Nucleus accumbens (tissue), 56 donors: ENCODE data around the gene RAB8B.
"Not testable (repeated sequence)": the region's sequence is repeated elsewhere in the genome, so short reads cannot be mapped to it uniquely, and the experiment has no call there.

Experiments
- DNase-seq, 56 donors: peaks; one replicate each; lab custom pipeline; 2025; lab: John Stamatoyannopoulos, UW

The RAB8B gene

DNA sequence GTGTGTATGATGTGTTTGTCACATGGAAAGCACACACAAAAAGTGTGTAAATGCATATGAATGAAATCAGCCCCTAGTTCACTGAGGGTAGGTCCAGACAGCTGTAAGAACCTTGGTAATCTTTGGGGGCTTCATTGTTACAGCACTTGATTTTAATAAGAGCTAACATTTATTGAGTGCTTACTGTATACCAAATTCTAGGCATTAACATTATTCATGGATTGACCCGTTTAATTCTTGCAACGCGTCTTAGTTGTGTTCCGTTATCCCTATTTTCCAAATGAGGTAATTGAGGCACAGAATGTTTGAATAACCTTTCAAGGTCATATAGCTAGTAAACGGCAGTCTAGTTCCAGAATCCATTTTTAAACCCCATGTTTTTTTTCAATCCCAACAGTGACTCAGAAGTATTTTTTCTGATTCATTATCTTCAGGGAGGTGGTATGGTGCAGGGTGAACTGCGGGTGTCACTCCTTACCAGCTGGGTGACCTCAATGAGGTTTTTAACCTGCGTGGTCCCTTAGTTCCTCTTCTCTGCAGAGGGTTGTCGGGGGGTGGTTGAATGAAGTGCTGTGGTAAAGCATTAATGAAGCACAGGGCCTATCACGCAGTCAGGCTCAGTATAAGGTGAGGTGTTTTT, 14.2 kb downstream of the RAB8B start:
- no peak for DNase-seq

DNA sequence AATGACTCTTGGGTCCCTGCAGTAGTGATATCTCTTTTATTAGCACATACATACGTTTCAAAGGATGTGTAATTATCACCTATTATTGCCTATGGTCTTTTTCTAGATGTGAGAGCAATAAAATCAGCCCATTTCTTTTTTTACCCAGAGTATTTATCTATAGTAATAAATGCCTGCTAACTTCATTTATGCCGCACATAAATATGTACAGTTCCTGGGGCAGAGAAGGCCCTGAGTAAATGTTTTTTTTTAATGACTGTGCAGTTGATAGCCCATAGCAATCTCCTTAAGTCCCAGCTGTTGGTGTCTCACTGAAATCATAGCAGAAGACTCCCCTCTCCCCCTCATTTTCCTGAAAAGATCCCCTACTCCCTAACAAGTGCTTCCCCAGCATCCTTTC, 16.7 kb downstream of the RAB8B start:
- no peak for DNase-seq

GRCh38 chr15:63208824-63209223, 19.4 kb downstream of the RAB8B start:
- DNase-seq, result not testable (repeated sequence)

GRCh38 chr15:63210151-63211091, 21.0 kb downstream of the RAB8B start:
- DNase-seq, result peak in 23 of 56 donors; percentile 6 to 49 (median 19)

- no peak for DNase-seq
Measured at GRCh38 chr15:63211092-63211490, 21.7 kb downstream of the RAB8B start.

DNA sequence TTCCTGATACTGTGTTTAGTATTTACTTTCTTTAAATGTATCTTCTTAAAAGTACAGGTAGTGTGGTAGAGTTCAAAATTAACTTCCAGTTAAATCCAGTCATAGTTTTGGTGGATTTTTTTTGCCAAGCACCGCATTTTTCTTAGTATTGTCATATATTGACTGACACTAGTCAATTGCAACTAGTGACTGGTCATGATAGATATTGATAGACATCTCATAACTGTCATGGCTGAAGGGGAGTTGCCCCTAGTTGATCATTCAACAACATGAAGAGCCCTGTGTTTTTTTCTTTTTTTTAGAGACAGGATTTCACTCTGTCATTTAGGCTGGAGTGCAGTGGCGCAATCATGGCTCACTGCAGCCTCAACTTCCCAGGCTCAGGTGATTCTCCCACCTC, 22.1 kb downstream of the RAB8B start:
- no peak for DNase-seq

- DNase-seq, result no peak
Measured at GRCh38 chr15:63212050-63213004, 22.9 kb downstream of the RAB8B start.

- DNase-seq, result no peak
Measured at GRCh38 chr15:63218100-63218808, 28.8 kb downstream of the RAB8B start.

DNA sequence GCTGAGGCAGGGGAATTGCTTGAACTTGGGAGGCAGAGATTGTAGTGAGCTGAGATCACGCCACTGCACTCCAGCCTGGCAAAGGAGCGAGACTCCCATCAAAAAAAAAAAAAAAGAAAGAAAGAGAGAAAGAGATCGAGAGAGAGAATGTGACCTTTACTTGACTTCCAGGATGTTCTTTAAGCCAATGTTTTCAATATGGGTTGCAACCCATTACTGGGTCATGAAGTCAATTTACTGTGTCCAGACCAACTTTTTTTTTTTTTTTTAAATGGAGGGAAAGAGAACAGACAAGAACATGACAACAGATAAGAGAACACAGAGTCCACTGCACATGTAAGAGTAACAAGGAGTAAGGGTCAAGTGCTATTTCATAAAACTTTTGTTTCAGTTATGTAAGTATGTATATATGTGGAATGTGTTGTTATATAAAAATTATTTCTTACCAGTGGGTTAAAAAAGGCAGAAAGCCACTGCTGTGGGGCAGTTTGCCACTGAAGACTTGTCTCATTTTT, 29.8 kb downstream of the RAB8B start:
- DNase-seq, result no peak

DNA sequence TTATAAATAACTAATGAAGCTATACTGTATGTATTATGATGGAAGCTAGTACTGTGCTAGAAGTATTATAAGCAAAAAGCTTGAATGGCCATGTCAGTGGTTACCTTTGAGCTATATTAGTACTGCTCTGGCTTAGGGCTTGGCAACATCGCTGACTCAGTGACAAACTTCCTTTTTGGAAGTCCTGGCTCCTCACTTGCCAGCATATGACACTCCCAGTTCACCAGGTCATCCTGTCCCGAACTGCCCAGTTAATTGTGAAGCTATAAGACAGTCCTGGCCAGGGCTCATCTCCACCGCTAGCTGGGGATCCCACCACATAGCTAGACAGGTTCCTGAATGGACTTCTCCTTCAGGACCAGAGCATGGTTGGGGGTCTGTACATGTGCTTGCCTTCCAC, 31.9 kb downstream of the RAB8B start:
- no peak for DNase-seq

DNA sequence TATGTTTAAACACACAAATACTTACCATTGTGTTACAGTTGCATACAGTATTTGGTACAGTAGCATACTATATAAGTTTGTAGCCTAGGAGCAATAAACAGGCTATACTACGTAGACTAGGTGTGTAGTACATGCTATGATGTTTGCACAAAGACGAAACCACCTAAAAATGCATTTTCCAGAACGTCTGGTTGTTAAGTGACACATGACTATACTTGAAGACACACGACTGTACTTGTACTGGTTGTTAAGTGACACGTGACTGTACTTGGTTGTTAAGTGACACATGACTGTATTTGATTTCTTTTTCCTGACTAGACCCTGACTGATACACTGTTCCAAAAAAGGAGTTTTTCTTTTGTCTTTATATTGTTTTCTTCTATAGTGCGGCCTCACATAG, 34.1 kb downstream of the RAB8B start:
- no peak for DNase-seq

GRCh38 chr15:63225381-63225780, 36.0 kb downstream of the RAB8B start:
- no peak for DNase-seq

GRCh38 chr15:63226155-63226883, 36.9 kb downstream of the RAB8B start:
- no peak for DNase-seq

DNA sequence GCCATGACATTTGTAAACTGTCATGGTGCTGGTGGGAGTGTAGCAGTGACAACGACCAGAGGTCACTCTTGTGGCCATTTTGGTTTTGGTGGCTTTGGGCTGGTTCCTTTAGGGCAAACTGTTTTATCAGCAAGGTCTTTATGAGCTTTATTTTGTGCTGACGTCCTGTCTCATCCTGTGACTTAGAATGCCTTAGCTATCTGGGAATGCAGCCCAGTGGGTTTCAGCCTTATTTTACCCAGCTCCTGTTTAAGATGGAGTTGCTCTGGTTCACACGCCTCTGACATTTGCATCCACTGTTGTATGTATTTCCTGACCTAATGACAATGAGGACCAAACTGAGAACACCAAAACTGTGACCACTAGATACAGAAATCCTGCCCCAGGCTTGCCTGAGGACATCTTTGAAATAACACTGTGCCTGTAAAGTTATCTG, 37.6 kb downstream of the RAB8B start:
- no peak for DNase-seq

DNA sequence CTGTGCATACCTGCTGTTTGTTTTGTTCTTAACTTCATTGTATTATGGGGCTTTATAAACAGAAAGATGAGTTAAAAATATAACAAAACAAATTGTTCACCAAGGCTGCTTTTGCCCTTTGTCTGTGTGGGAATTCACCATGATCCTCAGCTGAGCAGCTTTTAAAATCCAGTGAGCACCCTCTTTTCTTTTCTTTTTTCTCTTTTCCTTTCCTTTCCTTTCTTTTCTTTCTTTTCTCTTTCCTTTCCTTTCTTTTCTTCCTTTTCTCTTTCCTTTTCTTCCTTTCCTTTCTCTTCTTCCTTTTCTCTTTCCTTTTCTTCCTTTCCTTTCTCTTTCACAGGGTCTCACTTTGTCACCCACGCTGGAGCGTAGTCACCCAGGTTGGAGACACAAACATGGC, 38.3 kb downstream of the RAB8B start:
- DNase-seq, result no peak

GRCh38 chr15:63231206-63231605, 41.8 kb downstream of the RAB8B start:
- DNase-seq, result no peak

- no peak for DNase-seq
Measured at GRCh38 chr15:63231706-63232105, 42.3 kb downstream of the RAB8B start.

DNA sequence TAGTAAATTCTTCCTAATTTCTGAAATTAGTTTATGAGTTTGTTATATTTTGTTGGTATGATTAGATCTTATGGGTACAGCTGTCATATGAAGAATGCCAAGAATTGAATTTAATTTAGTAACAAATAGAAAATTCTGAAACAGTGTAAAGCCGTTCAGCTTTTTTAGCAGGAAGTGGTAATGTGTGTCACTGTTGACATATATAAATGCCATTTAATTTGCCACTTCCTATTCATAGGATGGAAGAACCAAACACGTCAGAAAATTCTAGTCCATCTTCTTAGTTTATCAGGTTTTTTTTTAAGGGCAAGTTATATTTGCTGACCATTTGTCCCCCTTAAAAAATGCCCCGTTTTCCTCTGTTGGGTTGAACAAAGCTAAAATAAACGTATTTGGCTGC, 43.0 kb downstream of the RAB8B start:
- DNase-seq, result no peak

- no peak for DNase-seq
Measured at GRCh38 chr15:63232943-63233342, 43.5 kb downstream of the RAB8B start.
